ENCODE data around the gene PDE4D. TPM values are rescaled to one million over a fixed set of nuclear protein-coding genes. Genes with fewer than 3 reads are reported as not detected.

PDE4D gene
- total RNA-seq, 1 experiment from 2014 or later: 3.3 TPM

GRCh38 chr5:59326596-59326995, 566.9 kb downstream of the PDE4D start:
- ATAC-seq (no peak), DNase-seq (ENCODE audit: low spot score) (no peak)
- Mint-ChIP-seq H3K9me3 (no peaks in the 10 kb centered on the region), H3K27me3 (ENCODE audit: low read depth) (no peaks in the 10 kb centered on the region), H3K36me3 (no peaks in the 10 kb centered on the region), H3K4me3 (no peak overlapping the region), H3K4me1 (no peaks in the 10 kb centered on the region), H3K27ac (no peak overlapping the region)
- POLR2A ChIA-PET: no interaction called here
- CTCF ChIA-PET: interaction anchor here (1.3 kb wide), 1 partner anchor 41 kb away, joined by 4 read pairs; no protein-coding TSS in a partner anchor
- TF ChIP-seq, protein P1, sequence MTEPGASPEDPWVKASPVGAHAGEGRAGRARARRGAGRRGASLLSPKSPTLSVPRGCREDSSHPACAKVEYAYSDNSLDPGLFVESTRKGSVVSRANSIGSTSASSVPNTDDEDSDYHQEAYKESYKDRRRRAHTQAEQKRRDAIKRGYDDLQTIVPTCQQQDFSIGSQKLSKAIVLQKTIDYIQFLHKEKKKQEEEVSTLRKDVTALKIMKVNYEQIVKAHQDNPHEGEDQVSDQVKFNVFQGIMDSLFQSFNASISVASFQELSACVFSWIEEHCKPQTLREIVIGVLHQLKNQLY (CRISPR knock-in tag; IDR thresholded peaks at IDR 0.05): no peak
- TF ChIP-seq NR2C2 (CRISPR knock-in tag; IDR thresholded peaks at IDR 0.05): no peak
- TF ChIP-seq, protein P2, sequence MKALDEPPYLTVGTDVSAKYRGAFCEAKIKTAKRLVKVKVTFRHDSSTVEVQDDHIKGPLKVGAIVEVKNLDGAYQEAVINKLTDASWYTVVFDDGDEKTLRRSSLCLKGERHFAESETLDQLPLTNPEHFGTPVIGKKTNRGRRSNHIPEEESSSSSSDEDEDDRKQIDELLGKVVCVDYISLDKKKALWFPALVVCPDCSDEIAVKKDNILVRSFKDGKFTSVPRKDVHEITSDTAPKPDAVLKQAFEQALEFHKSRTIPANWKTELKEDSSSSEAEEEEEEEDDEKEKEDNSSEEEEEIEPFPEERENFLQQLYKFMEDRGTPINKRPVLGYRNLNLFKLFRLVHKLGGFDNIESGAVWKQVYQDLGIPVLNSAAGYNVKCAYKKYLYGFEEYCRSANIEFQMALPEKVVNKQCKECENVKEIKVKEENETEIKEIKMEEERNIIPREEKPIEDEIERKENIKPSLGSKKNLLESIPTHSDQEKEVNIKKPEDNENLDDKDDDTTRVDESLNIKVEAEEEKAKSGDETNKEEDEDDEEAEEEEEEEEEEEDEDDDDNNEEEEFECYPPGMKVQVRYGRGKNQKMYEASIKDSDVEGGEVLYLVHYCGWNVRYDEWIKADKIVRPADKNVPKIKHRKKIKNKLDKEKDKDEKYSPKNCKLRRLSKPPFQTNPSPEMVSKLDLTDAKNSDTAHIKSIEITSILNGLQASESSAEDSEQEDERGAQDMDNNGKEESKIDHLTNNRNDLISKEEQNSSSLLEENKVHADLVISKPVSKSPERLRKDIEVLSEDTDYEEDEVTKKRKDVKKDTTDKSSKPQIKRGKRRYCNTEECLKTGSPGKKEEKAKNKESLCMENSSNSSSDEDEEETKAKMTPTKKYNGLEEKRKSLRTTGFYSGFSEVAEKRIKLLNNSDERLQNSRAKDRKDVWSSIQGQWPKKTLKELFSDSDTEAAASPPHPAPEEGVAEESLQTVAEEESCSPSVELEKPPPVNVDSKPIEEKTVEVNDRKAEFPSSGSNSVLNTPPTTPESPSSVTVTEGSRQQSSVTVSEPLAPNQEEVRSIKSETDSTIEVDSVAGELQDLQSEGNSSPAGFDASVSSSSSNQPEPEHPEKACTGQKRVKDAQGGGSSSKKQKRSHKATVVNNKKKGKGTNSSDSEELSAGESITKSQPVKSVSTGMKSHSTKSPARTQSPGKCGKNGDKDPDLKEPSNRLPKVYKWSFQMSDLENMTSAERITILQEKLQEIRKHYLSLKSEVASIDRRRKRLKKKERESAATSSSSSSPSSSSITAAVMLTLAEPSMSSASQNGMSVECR (CRISPR knock-in tag; IDR thresholded peaks at IDR 0.05; ENCODE audit: borderline replicate concordance): no peak
- no peak for TF ChIP-seq OVOL2 (CRISPR knock-in tag; IDR thresholded peaks at IDR 0.05; ENCODE audit: borderline replicate concordance)
- TF ChIP-seq CBFB (CRISPR knock-in tag; IDR thresholded peaks at IDR 0.05; ENCODE audit: low read depth): no peak
- no peak for TF ChIP-seq ZNF317 (CRISPR knock-in tag; IDR thresholded peaks at IDR 0.05; ENCODE audit: borderline replicate concordance, low read depth)
- TF ChIP-seq E2F1 (CRISPR knock-in tag; IDR thresholded peaks at IDR 0.05): no peak
- TF ChIP-seq, protein P3, sequence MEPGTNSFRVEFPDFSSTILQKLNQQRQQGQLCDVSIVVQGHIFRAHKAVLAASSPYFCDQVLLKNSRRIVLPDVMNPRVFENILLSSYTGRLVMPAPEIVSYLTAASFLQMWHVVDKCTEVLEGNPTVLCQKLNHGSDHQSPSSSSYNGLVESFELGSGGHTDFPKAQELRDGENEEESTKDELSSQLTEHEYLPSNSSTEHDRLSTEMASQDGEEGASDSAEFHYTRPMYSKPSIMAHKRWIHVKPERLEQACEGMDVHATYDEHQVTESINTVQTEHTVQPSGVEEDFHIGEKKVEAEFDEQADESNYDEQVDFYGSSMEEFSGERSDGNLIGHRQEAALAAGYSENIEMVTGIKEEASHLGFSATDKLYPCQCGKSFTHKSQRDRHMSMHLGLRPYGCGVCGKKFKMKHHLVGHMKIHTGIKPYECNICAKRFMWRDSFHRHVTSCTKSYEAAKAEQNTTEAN (CRISPR knock-in tag; IDR thresholded peaks at IDR 0.05): no peak
- no peak for TF ChIP-seq ETV6 (CRISPR knock-in tag; IDR thresholded peaks at IDR 0.05)
- TF ChIP-seq JAZF1 (CRISPR knock-in tag; IDR thresholded peaks at IDR 0.05): no peak

- DNase-seq (ENCODE audit: low spot score) (no peak), ATAC-seq (no peak)
- Mint-ChIP-seq H3K9me3 (no peaks in the 10 kb centered on the region), H3K4me1 (no peaks in the 10 kb centered on the region), H3K27me3 (ENCODE audit: low read depth) (no peaks in the 10 kb centered on the region), H3K36me3 (no peaks in the 10 kb centered on the region), H3K4me3 (no peak overlapping the region), H3K27ac (no peak overlapping the region)
- CTCF ChIA-PET: no interaction called here
- TF ChIP-seq SOX15 (CRISPR knock-in tag; IDR thresholded peaks at IDR 0.05) (no peak), JUN (CRISPR knock-in tag; IDR thresholded peaks at IDR 0.05) (no peak)
- POLR2A ChIA-PET: no interaction called here
These were observed 568.5 kb downstream of the PDE4D start for GRCh38 chr5:59325070-59325469.

GRCh38 chr5:59322894-59323293, 570.6 kb downstream of the PDE4D start:
- Mint-ChIP-seq H3K4me1 (peaks cover 4% of the 10 kb centered on the region), H3K36me3 (no peaks in the 10 kb centered on the region), H3K4me3 (no peak overlapping the region), H3K27me3 (ENCODE audit: low read depth) (no peaks in the 10 kb centered on the region), H3K27ac (no peak overlapping the region), H3K9me3 (no peaks in the 10 kb centered on the region)
- ChIA-PET CTCF (no interaction called here), POLR2A (no interaction called here)
- DNase-seq (ENCODE audit: low spot score) (no peak), ATAC-seq (no peak)
- TF ChIP-seq ZNF121 (CRISPR knock-in tag; IDR thresholded peaks at IDR 0.05): no peak
- no peak for TF ChIP-seq PRRX2 (CRISPR knock-in tag; IDR thresholded peaks at IDR 0.05)
- no peak for TF ChIP-seq GRHL2 (CRISPR knock-in tag; IDR thresholded peaks at IDR 0.05; ENCODE audit: insufficient replicate concordance, severe bottlenecking)
- TF ChIP-seq ETV6 (CRISPR knock-in tag; IDR thresholded peaks at IDR 0.05): no peak
- TF ChIP-seq, protein P4, sequence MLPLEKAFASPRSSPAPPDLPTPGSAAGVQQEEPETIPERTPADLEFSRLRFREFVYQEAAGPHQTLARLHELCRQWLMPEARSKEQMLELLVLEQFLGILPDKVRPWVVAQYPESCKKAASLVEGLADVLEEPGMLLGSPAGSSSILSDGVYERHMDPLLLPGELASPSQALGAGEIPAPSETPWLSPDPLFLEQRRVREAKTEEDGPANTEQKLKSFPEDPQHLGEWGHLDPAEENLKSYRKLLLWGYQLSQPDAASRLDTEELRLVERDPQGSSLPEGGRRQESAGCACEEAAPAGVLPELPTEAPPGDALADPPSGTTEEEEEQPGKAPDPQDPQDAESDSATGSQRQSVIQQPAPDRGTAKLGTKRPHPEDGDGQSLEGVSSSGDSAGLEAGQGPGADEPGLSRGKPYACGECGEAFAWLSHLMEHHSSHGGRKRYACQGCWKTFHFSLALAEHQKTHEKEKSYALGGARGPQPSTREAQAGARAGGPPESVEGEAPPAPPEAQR (CRISPR knock-in tag; IDR thresholded peaks at IDR 0.05): no peak
- TF ChIP-seq NR1H2 (CRISPR knock-in tag; IDR thresholded peaks at IDR 0.05): no peak
- no peak for TF ChIP-seq ESRRA (CRISPR knock-in tag; IDR thresholded peaks at IDR 0.05; ENCODE audit: borderline replicate concordance)
- TF ChIP-seq, protein P5, sequence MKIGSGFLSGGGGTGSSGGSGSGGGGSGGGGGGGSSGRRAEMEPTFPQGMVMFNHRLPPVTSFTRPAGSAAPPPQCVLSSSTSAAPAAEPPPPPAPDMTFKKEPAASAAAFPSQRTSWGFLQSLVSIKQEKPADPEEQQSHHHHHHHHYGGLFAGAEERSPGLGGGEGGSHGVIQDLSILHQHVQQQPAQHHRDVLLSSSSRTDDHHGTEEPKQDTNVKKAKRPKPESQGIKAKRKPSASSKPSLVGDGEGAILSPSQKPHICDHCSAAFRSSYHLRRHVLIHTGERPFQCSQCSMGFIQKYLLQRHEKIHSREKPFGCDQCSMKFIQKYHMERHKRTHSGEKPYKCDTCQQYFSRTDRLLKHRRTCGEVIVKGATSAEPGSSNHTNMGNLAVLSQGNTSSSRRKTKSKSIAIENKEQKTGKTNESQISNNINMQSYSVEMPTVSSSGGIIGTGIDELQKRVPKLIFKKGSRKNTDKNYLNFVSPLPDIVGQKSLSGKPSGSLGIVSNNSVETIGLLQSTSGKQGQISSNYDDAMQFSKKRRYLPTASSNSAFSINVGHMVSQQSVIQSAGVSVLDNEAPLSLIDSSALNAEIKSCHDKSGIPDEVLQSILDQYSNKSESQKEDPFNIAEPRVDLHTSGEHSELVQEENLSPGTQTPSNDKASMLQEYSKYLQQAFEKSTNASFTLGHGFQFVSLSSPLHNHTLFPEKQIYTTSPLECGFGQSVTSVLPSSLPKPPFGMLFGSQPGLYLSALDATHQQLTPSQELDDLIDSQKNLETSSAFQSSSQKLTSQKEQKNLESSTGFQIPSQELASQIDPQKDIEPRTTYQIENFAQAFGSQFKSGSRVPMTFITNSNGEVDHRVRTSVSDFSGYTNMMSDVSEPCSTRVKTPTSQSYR (CRISPR knock-in tag; IDR thresholded peaks at IDR 0.05): no peak
- no peak for TF ChIP-seq JUN (CRISPR knock-in tag; IDR thresholded peaks at IDR 0.05)
